ENCODE results near the gene PURA. TPM values are rescaled to one million over a fixed set of nuclear protein-coding genes. Genes with fewer than 3 reads are reported as not detected.

The PURA gene
- total and polyA plus RNA-seq, 4 donors: 2.8 to 14.7 (median 5.6) TPM

DNA sequence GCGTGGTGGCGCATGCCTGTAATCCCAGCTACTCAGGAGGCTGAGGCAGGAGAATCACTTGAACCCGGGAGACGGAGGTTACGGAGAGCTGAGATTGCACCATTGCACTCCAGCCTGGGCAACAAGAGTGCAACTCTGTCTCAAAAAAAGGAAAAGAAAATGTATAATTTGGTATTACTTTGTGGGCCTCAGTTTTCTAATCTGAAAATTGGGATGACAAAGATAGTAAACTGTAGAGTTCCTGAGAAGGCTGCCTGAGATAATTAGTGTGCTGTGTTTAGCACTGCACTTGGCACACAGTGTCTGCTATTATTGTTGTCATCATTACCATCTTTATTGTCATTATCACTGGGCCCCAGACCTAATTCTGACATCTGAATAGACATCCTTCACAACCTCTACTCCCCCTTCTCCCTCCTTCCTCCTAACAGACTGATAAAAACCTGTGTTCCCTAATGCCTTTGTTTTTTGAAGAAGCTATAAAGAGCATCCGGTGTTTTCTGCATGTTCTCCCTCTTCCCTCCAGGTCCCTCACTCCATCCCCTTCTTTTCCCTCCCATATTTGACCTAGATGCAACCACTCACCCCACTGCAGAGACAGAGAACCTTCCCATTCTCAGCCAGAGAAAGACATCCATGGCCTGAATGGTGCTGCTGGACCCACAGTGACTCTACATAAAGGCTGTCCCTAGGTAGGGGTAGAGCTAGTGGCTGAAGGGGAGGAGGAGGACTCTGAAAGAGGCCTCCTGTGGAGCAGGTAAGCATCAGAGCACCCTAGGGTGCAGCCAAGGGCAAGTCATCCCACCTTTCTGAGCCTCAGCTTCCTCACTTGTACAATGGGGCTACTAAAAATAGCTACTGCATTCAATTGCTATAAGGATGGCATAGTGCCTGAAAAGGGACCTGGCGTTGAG, 45.4 kb downstream of the PURA start:
- Histone ChIP-seq H3K9ac (ENCODE audit: low read depth in 1 of 2, low read length in 2 of 2) (no peak overlapping the region), H3K4me1 (ENCODE audit: control insufficient read depth in 4 of 4, insufficient read depth in 4 of 4, low read length in 3 of 4) (peaks cover 0 to 4% (median 2%) of the 10 kb centered on the region in 4 donors), H3K27ac (ENCODE audit: low read depth in 1 of 2, low read length in 2 of 2) (no peak overlapping the region), H3K4me3 (ENCODE audit: low read depth in 1 of 3, low read length in 3 of 3) (no peak overlapping the region), H3K36me3 (ENCODE audit: control insufficient read depth in 4 of 4, insufficient read depth in 3 of 4, low read depth in 1 of 4, low read length in 3 of 4) (no peaks in the 10 kb centered on the region), H3K9me3 (ENCODE audit: control insufficient read depth in 4 of 4, low read length in 3 of 4) (no peaks in the 10 kb centered on the region), H3K27me3 (ENCODE audit: control insufficient read depth in 4 of 4, insufficient read depth in 4 of 4, low read length in 3 of 4) (no peaks in the 10 kb centered on the region)
- 85% methylated on average over 7 of the region's 7 CpGs for WGBS
- TF ChIP-seq HNF4A (conservative IDR thresholded peaks at IDR 0.05): no peak
- TF ChIP-seq SP1 (IDR thresholded peaks at IDR 0.05): no peak
- TF ChIP-seq TAF1 (conservative IDR thresholded peaks at IDR 0.05): no peak
- no peak for TF ChIP-seq FOXA1 (IDR thresholded peaks at IDR 0.05)
- no peak for TF ChIP-seq NR2F2 (IDR thresholded peaks at IDR 0.05)
- TF ChIP-seq JUND (IDR thresholded peaks at IDR 0.05): no peak
- TF ChIP-seq HNF4G (IDR thresholded peaks at IDR 0.05): no peak
- TF ChIP-seq RXRA (IDR thresholded peaks at IDR 0.05): no peak
- TF ChIP-seq, protein P1, sequence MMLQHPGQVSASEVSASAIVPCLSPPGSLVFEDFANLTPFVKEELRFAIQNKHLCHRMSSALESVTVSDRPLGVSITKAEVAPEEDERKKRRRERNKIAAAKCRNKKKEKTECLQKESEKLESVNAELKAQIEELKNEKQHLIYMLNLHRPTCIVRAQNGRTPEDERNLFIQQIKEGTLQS (IDR thresholded peaks at IDR 0.05): no peak
- no peak for TF ChIP-seq YY1 (IDR thresholded peaks at IDR 0.05)
- TF ChIP-seq, protein P2, sequence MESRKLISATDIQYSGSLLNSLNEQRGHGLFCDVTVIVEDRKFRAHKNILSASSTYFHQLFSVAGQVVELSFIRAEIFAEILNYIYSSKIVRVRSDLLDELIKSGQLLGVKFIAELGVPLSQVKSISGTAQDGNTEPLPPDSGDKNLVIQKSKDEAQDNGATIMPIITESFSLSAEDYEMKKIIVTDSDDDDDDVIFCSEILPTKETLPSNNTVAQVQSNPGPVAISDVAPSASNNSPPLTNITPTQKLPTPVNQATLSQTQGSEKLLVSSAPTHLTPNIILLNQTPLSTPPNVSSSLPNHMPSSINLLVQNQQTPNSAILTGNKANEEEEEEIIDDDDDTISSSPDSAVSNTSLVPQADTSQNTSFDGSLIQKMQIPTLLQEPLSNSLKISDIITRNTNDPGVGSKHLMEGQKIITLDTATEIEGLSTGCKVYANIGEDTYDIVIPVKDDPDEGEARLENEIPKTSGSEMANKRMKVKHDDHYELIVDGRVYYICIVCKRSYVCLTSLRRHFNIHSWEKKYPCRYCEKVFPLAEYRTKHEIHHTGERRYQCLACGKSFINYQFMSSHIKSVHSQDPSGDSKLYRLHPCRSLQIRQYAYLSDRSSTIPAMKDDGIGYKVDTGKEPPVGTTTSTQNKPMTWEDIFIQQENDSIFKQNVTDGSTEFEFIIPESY (IDR thresholded peaks at IDR 0.05): no peak
- no peak for DNase-seq (ENCODE audit: low spot score)

DNA sequence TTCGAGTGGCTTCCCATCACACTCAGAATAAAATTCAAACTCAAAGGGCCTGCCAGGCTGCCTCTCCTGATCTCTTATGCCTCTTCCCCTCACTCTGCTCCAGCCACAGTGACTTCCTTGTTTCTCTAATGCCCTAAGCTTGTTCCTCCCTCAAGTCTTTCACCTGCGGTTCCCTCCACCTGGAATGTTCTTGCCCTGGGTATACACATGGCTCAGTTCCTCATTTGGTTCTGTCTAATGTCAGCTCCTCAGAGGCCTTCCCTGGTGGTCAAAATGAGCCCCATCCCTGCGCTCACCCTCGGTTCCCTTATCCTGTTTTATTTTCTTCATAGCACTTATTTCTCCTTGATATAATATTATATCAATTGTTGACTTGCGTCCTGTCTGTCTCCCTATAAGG, 48.4 kb downstream of the PURA start:
- Histone ChIP-seq H3K4me3 (ENCODE audit: low read depth in 1 of 3, low read length in 3 of 3) (no peak overlapping the region), H3K27me3 (ENCODE audit: control insufficient read depth in 4 of 4, insufficient read depth in 4 of 4, low read length in 3 of 4) (no peaks in the 10 kb centered on the region), H3K27ac (ENCODE audit: low read depth in 1 of 2, low read length in 2 of 2) (no peak overlapping the region), H3K4me1 (ENCODE audit: control insufficient read depth in 4 of 4, insufficient read depth in 4 of 4, low read length in 3 of 4) (peaks cover 2 to 13% (median 10%) of the 10 kb centered on the region in 4 donors), H3K9me3 (ENCODE audit: control insufficient read depth in 4 of 4, low read length in 3 of 4) (no peaks in the 10 kb centered on the region), H3K36me3 (ENCODE audit: control insufficient read depth in 4 of 4, insufficient read depth in 3 of 4, low read depth in 1 of 4, low read length in 3 of 4) (no peaks in the 10 kb centered on the region), H3K9ac (ENCODE audit: low read depth in 1 of 2, low read length in 2 of 2) (no peak overlapping the region)
- TF ChIP-seq, protein P3, sequence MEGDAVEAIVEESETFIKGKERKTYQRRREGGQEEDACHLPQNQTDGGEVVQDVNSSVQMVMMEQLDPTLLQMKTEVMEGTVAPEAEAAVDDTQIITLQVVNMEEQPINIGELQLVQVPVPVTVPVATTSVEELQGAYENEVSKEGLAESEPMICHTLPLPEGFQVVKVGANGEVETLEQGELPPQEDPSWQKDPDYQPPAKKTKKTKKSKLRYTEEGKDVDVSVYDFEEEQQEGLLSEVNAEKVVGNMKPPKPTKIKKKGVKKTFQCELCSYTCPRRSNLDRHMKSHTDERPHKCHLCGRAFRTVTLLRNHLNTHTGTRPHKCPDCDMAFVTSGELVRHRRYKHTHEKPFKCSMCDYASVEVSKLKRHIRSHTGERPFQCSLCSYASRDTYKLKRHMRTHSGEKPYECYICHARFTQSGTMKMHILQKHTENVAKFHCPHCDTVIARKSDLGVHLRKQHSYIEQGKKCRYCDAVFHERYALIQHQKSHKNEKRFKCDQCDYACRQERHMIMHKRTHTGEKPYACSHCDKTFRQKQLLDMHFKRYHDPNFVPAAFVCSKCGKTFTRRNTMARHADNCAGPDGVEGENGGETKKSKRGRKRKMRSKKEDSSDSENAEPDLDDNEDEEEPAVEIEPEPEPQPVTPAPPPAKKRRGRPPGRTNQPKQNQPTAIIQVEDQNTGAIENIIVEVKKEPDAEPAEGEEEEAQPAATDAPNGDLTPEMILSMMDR (IDR thresholded peaks at IDR 0.05; ENCODE audit: low read depth, low read length, missing input control): no peak
- TF ChIP-seq SP1 (IDR thresholded peaks at IDR 0.05) (no peak), GABPA (IDR thresholded peaks at IDR 0.05 in 1 of 2, conservative IDR thresholded peaks at IDR 0.05 in 1 of 2) (no peak), YY1 (IDR thresholded peaks at IDR 0.05) (no peak), JUND (IDR thresholded peaks at IDR 0.05) (no peak), RXRA (IDR thresholded peaks at IDR 0.05) (no peak), HNF4G (IDR thresholded peaks at IDR 0.05) (no peak), TAF1 (conservative IDR thresholded peaks at IDR 0.05) (no peak), FOXA1 (IDR thresholded peaks at IDR 0.05) (no peak), NR2F2 (IDR thresholded peaks at IDR 0.05) (no peak)
- TF ChIP-seq, protein P4, sequence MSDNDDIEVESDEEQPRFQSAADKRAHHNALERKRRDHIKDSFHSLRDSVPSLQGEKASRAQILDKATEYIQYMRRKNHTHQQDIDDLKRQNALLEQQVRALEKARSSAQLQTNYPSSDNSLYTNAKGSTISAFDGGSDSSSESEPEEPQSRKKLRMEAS (IDR thresholded peaks at IDR 0.05): no peak
- TF ChIP-seq, protein P2 (IDR thresholded peaks at IDR 0.05): no peak
- no peak for DNase-seq (ENCODE audit: low spot score)
- 95% methylated on average over 5 of the region's 5 CpGs for WGBS

Data from liver (tissue), 9 donors.